Measurements from ENCODE around the gene WDR86.

GRCh38 chr7:151390598-151391357, 19.1 kb downstream of the WDR86 start:
- TF ChIP-seq POLR2AphosphoS5 (IDR thresholded peaks at IDR 0.05; ENCODE audit: low read depth, low read length) (no peak), POLR2A (IDR thresholded peaks at IDR 0.05; ENCODE audit: low read depth, low read length) (no peak), TAF1 (IDR thresholded peaks at IDR 0.05; ENCODE audit: borderline replicate concordance, low read depth, low read length) (no peak)
